CD4-positive, alpha-beta T cell treated with Interleukin-2 at 100 ng/mL for 4 hours (primary cell): ENCODE measurements around the gene TTC7B.
A peak's percentile ranks its signal among the peaks of the same experiment; 100 is the strongest.

Experiments used
- DNase-seq: peaks from one replicate; pipeline ENCODE4 v3.0.0-alpha.2; 2020; ENCODE audit warnings: low spot score

Gene TTC7B

GRCh38 chr14:90523961-90524875, 292.0 kb downstream of the TTC7B start:
- no peak for DNase-seq

GRCh38 chr14:90523544-90523943, 292.7 kb downstream of the TTC7B start:
- no peak for DNase-seq

GRCh38 chr14:90522571-90523191, 293.5 kb downstream of the TTC7B start:
- no peak for DNase-seq

GRCh38 chr14:90521930-90522483, 294.2 kb downstream of the TTC7B start:
- DNase-seq = no peak

GRCh38 chr14:90521084-90521929, 294.9 kb downstream of the TTC7B start:
- no peak for DNase-seq

- DNase-seq = no peak
Measured at GRCh38 chr14:90520326-90520725, 295.9 kb downstream of the TTC7B start.

GRCh38 chr14:90519262-90519920, 296.8 kb downstream of the TTC7B start:
- DNase-seq = no peak

GRCh38 chr14:90518941-90519256, 297.3 kb downstream of the TTC7B start:
- peak; percentile 61 for DNase-seq

GRCh38 chr14:90518069-90518940, 297.9 kb downstream of the TTC7B start:
- no peak for DNase-seq

- DNase-seq = no peak
Measured at GRCh38 chr14:90517076-90517841, 299.0 kb downstream of the TTC7B start.

GRCh38 chr14:90514566-90514965, 301.7 kb downstream of the TTC7B start:
- no peak for DNase-seq

- no peak for DNase-seq
Measured at GRCh38 chr14:90514015-90514398, 302.2 kb downstream of the TTC7B start.

- DNase-seq = no peak
Measured at GRCh38 chr14:90513161-90514014, 302.8 kb downstream of the TTC7B start.

GRCh38 chr14:90512329-90512991, 303.8 kb downstream of the TTC7B start:
- no peak for DNase-seq

GRCh38 chr14:90511795-90512328, 304.4 kb downstream of the TTC7B start:
- no peak for DNase-seq

GRCh38 chr14:90511252-90511651, 305.0 kb downstream of the TTC7B start:
- DNase-seq = no peak

GRCh38 chr14:90510159-90510558, 306.1 kb downstream of the TTC7B start:
- DNase-seq = no peak

- DNase-seq = no peak
Measured at GRCh38 chr14:90509403-90509802, 306.8 kb downstream of the TTC7B start.
